Large intestine (tissue), 3 donors: ENCODE data around the gene VTN. TPM values are rescaled to one million over a fixed set of nuclear protein-coding genes. Genes with fewer than 3 reads are reported as not detected.
"Not testable (repeated sequence)": the region's sequence is repeated elsewhere in the genome, so short reads cannot be mapped to it uniquely, and the experiment has no call there.

ENCODE experiments used
- DNase-seq, 2 donors: peaks; one replicate each; pipeline versions ENCODE4 v3.0.0 to v3.0.0-alpha.2; 2013
- H3K27ac ChIP-seq: one replicate; pipeline ENCODE4 v1.5.1; 2013; ENCODE audit warnings: low read length
- H3K27me3 ChIP-seq: 2 replicates; pipeline ENCODE4 v1.6.1; 2013; ENCODE audit warnings: low read length; ENCODE audit not compliant: control insufficient read depth, insufficient read depth
- H3K36me3 ChIP-seq: 2 replicates; pipeline ENCODE4 v1.6.1; 2013; ENCODE audit warnings: low read length; ENCODE audit not compliant: control insufficient read depth, insufficient read depth
- H3K4me1 ChIP-seq: one replicate; pipeline ENCODE4 v1.6.1; 2013; ENCODE audit warnings: low read length; ENCODE audit not compliant: control insufficient read depth, insufficient read depth
- H3K4me3 ChIP-seq: one replicate; pipeline ENCODE4 v1.5.1; 2013; ENCODE audit warnings: low read length
- H3K9me3 ChIP-seq: one replicate; pipeline ENCODE4 v1.6.1; 2013; ENCODE audit warnings: mild to moderate bottlenecking, low read depth, low read length, moderate library complexity; ENCODE audit not compliant: control insufficient read depth
- WGBS: methylation state at CpG from one replicate; pipeline ENCODE4 v1.1.5; 2013; ENCODE audit warnings: low lambda C conversion rate; ENCODE audit not compliant: insufficient coverage; 5-methylcytosine and 5-hydroxymethylcytosine counted together
- polyA plus RNA-seq: library from polyadenylated mRNA; unstranded; fragments of 120-200 nt; gene quantifications from one replicate; pipeline ENCODE4 v1.2.1, GENCODE V29; 2013

VTN gene
- polyA plus RNA-seq, 1 donor: 12.2 TPM

DNA sequence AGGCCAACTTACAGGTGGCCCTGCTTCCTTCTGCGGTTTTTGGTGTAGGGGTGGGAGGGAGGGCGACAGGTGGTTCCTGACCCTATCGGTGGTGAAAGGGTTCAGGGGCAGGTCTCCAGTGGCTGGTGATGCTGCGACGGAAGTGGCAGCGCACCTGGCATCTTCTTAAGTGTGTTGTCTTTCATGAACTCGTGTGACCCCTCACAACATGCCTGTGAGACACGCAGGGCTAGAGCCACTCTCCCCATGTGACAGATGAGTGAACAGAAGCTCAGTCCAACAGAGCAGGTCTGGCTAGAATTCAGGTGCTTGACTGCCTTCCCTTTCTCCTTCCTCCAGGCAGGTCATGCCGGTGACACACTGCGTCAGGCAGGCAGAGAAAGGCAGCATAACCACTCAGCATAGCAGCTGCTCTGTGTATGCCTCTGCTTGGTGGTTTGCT is 26.6 kb downstream of the VTN start:
- WGBS: no CpG with 5 or more reads among the region's 10 CpGs

DNA sequence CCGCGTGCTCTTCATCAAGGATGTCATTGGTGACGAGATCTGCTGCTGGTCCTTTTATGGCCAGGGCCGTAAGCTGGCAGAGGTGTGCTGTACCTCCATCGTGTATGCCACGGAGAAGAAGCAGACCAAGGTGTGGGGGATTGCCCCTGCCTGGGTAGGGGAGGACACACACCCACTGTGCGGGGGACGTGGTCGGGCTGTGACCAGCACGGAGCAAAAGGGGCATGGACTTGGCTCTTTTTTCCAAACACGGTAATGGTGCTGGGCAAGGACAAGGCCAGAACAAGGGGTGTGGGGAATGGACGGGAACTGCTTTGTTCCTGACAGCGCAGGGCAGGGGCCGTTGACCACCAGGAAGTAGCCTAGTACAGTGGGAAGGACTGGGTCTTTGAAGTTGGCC is 27.8 kb downstream of the VTN start:
- H3K36me3 ChIP-seq: peaks cover 76% of the 10 kb centered on the region
- DNase-seq: no peak
- H3K27ac ChIP-seq: no peak overlapping the region
- no peaks in the 10 kb centered on the region for H3K4me1 ChIP-seq
- no peaks in the 10 kb centered on the region for H3K27me3 ChIP-seq
- H3K4me3 ChIP-seq: no peak overlapping the region
- WGBS: no CpG with 5 or more reads among the region's 14 CpGs
- H3K9me3 ChIP-seq: no peaks in the 10 kb centered on the region

More for the DNA sequence above, 26.6 kb downstream of the VTN start:
- Histone ChIP-seq H3K4me1 (no peaks in the 10 kb centered on the region), H3K36me3 (peaks cover 88% of the 10 kb centered on the region), H3K9me3 (no peaks in the 10 kb centered on the region), H3K4me3 (no peak overlapping the region), H3K27me3 (no peaks in the 10 kb centered on the region), H3K27ac (no peak overlapping the region)
- no peak for DNase-seq

DNA sequence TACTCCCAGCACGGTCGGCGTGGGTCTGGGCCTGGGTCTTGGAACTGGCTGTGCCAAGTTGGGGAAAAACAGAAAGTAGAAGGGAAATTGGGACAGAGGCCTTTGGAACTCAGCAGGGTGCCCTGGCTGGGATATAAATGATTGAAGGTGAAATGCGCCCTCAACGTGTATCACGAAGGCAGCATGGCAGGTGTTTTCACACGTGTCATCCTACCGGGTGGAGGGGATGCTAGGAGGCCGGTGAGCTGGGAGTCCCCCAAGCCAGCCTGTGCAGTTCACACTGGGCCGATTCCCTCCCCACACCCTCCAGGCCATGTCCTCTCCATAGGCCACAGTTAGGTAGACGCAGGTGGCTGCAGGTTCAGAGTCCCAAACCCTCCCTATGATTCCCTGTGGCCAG is 28.6 kb downstream of the VTN start:
- H3K36me3 ChIP-seq: peaks cover 69% of the 10 kb centered on the region
- no CpG with 5 or more reads among the region's 11 CpGs for WGBS
- peaks cover 8% of the 10 kb centered on the region for H3K4me1 ChIP-seq
- no peak overlapping the region for H3K4me3 ChIP-seq
- H3K9me3 ChIP-seq: no peaks in the 10 kb centered on the region
- no peak overlapping the region for H3K27ac ChIP-seq
- DNase-seq: no peak
- no peaks in the 10 kb centered on the region for H3K27me3 ChIP-seq

DNA sequence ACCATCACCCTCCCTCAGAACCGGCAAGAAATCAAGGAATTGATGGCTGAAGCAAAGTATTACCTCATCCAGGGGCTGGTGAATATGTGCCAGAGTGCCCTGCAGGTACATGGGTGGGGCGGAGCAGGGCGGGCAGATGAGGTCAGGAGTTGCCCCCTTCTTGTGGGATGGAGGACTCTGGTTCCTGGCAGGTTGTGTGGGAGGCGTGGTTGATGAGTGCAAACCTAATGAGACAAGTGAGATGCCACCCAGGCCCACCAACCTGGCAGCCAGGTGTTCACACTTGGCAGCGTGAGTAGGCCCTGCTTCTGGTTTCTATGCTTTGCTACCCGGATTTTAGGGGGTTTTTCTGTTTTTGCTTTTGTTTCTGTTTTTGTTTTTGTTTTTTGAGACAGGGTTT is 29.7 kb downstream of the VTN start:
- Histone ChIP-seq H3K4me1 (peaks cover 8% of the 10 kb centered on the region), H3K36me3 (peaks cover 57% of the 10 kb centered on the region), H3K9me3 (no peaks in the 10 kb centered on the region), H3K27ac (no peak overlapping the region), H3K27me3 (no peaks in the 10 kb centered on the region), H3K4me3 (no peak overlapping the region)
- no CpG with 5 or more reads among the region's 6 CpGs for WGBS
- DNase-seq: no peak

DNA sequence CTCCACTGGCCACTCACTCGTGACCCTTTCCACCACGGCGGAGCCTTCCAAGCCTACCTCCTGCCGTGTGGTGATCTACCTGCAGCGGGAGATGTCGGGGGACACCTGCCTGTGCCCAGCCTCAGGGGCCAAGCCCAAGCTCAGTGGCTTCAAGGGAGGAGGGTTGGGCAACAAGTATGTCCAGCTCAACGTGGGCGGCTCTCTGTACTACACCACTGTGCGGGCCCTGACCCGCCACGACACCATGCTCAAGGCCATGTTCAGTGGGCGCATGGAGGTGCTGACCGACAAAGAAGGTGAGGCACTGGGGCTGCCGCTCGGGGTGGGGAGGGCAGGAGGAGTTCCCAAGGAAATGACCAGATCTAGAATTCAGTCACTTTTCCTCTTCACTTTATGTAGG is 30.7 kb downstream of the VTN start:
- DNase-seq: no peak
- Histone ChIP-seq H3K27me3 (no peaks in the 10 kb centered on the region), H3K9me3 (no peaks in the 10 kb centered on the region), H3K4me1 (peaks cover 12% of the 10 kb centered on the region), H3K36me3 (peaks cover 48% of the 10 kb centered on the region), H3K4me3 (no peak overlapping the region), H3K27ac (no peak overlapping the region)
- WGBS: no CpG with 5 or more reads among the region's 15 CpGs

DNA sequence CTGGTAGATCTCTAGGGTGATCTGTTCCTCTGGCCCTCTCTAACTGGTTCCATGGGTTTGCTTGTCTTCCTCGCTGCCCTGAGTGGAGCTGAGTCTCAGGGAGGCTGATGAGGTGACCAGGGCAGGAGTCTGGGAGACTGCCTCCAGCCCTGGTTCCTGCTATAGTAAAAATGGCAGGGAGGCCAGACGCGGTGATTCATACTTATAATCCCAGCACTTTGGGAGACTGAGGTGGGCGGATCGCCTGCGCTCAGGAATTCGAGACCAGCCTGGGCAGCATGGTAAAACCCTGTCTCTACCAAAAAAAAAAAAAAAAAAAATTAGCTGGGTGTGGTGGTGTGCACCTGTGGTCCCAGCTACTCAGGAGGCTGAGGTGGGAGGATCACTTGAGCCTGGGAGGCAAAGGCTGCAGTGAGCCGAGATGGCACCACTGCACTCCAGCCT is 31.3 kb downstream of the VTN start:
- no CpG with 5 or more reads among the region's 8 CpGs for WGBS
- DNase-seq, H3K27me3 ChIP-seq, H3K4me3 ChIP-seq, H3K9me3 ChIP-seq, H3K27ac ChIP-seq: not testable (repeated sequence)
- Histone ChIP-seq H3K4me1 (peaks cover 16% of the 10 kb centered on the region), H3K36me3 (peaks cover 42% of the 10 kb centered on the region)

DNA sequence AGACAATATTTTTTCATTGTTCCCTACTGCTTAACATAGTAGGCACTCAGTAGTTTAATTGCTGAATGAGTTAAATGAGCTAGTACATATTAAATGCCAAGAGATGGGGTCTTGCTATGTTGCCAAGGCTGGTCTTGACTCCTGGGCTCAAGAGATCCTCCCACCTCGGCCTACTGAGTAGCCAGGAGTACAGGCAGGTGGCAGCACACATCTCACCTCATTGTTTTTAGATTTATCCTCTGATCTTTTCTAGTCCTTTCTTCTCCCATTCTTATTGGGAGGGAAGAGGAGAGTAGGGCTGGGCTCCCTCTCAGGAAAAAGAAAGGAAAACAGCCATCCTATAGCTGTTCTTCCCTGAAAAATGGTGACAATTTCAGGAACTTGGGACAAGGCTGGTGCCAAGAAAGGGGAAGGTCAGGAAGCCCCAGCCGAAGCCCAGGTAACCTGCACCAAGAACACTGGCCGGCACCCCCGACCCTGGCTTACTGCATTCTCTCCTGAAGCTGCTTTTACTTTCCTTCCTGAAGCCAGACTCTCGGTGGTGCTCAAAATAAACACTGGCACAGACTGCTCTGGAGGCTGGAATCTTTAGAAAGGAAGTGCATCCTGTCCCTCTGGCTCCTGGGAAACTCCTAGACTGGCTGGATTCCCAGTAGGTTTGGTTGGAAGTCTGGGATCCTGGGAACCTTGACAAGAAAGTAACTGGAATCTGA is 31.9 kb downstream of the VTN start:
- Histone ChIP-seq H3K27ac (no peak overlapping the region), H3K9me3 (no peaks in the 10 kb centered on the region), H3K4me1 (peaks cover 16% of the 10 kb centered on the region), H3K36me3 (peaks cover 38% of the 10 kb centered on the region), H3K27me3 (no peaks in the 10 kb centered on the region), H3K4me3 (no peak overlapping the region)
- WGBS: no CpG with 5 or more reads among the region's 5 CpGs
- DNase-seq: no peak

DNA sequence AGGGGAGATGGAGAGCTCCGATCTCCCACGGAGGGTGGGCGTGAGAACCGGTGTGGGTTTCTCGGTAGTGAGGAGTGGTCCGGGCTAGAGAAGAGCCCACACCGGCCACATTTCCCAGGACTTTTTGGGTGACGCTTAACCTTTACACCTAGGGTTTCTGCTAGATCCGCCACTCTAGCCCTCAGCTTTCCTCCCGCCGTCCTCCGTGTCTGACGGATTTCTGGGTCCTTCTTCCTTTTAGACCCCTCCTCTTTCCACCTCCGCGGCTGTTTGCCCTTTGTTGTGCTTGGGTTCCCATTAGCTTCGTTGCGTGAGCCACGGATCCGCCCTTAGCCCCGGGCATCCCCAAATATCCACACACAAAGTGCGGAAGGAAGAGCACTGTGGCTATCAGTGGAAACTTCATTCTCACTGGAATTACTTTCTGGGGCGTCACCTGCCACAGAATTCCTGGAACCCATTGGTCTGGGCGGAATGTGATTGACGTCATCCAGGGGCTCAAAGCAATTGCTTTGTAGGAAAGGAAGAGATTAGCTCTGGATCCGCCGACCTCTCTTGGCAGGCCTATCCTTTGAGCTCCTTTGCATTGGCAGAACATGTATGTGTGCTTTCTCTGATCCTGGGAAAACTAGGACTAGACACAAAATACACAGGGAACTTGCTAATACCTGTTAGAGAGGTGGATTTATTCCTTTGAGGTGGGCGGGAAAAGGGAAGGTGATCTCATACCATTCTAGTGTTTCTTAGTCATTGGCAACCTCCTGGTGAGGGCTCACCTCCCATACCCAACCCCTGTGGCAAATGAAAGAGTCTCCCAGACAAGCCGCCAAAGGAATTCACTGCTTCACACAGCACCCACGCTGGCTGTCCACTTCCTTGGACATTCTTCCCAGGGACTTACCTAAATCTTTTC is 33.9 kb downstream of the VTN start:
- peak; percentile 89 to 94 for DNase-seq
- H3K4me1 ChIP-seq: peaks cover 16% of the 10 kb centered on the region
- 80% methylated on average over 1 of the region's 29 CpGs for WGBS

DNA sequence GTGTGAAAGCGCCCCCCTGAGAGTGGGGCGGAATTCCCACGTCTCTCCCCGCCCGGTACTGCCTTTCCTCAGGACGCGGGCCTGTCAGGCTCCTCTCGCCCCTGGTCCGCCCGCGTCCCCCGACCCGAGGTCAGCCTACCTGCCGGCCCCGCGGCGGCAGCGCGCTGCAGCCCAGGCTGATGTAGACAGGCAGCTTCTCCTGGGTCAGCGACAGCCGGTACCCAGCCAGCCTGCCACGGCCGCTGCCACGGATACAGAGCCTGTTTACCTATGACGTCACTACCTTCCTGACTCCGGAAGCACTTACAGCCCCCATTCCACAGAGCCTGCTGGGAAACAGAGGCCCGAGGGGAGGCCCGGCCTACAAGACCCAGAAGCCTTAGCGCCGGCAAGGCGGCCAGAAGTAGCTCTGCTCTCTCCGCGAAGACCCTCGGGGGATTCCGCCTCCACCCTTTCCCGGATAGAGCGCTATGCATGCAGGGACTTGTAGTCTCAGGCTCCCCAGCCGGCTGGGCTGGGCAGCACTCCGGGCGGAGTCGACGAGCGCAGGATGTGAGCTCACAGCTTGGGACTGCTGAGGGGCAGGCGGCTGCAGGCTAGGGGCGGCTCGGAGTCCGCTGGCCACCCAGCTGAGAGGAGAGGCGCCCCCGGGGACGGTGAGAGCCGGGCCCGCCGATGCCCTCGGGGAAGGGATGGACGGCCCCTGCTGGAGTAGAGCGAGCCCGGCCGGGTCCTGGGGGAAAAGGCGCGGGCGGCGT is 34.7 kb downstream of the VTN start, which contains the start of the genes IFT20 and TNFAIP1:
TSS of gene IFT20 (minus strand) at position 272 of the 758 bp plus-strand sequence. CDS start 3,487 bp downstream, outside the sequence.
TSS of gene TNFAIP1 (plus strand) at position 561 of the 758 bp plus-strand sequence. CDS start 3,761 bp downstream, outside the sequence.
- peak within 1 kb of the TSS; percentile 99 for H3K27ac ChIP-seq
- H3K36me3 ChIP-seq: peaks cover 29% of the 10 kb centered on the region
- no peaks in the 10 kb centered on the region for H3K9me3 ChIP-seq
- H3K27me3 ChIP-seq: no peaks in the 10 kb centered on the region
- peak within 1 kb of the TSS; percentile 97 for H3K4me3 ChIP-seq
- WGBS: no CpG with 5 or more reads among the region's 62 CpGs
- peaks cover 16% of the 10 kb centered on the region for H3K4me1 ChIP-seq
- peak; percentile 100 for DNase-seq

More for the DNA sequence above, 33.9 kb downstream of the VTN start:
- Histone ChIP-seq H3K27ac (peak overlapping the region; percentile 99), H3K9me3 (no peaks in the 10 kb centered on the region), H3K4me3 (peak overlapping the region; percentile 97), H3K27me3 (no peaks in the 10 kb centered on the region), H3K36me3 (peaks cover 26% of the 10 kb centered on the region)
